ENCODE data around the gene SYNGR3.

- TF ChIP-seq POLR2AphosphoS5 (IDR thresholded peaks at IDR 0.05; ENCODE audit: low read depth, low read length) (peak; percentile 98), SPI1 (IDR thresholded peaks at IDR 0.05; ENCODE audit: low read depth, low read length) (no peak), POLR2A (IDR thresholded peaks at IDR 0.05; ENCODE audit: low read depth, low read length) (peak; percentile 97), TAF1 (IDR thresholded peaks at IDR 0.05; ENCODE audit: low read depth, low read length) (no peak; the same call in none of the 2 replicates), POU2F2 (IDR thresholded peaks at IDR 0.05; ENCODE audit: low read depth, low read length) (peak; percentile 93), PAX5 (IDR thresholded peaks at IDR 0.05; ENCODE audit: insufficient read depth, low read length, severe bottlenecking) (no peak)
These were observed 28.8 kb upstream of the SYNGR3 start for GRCh38 chr16:1960665-1961630.

Measured in GM12891 (cell line).